GM21367 (cell line): Measurements from ENCODE around the gene TNPO2.
"Not testable (repeated sequence)": the region's sequence is repeated elsewhere in the genome, so short reads cannot be mapped to it uniquely, and the experiment has no call there.

Source experiments
- ATAC-seq: cut with Tn5 transposase; IDR thresholded peaks from one replicate; pipeline ENCODE4 v1.9.1; 2021; ENCODE audit not compliant: unreplicated experiment

Gene TNPO2

GRCh38 chr19:12678039-12678438 lies 45.7 kb downstream of the TNPO2 start:
- ATAC-seq: not testable (repeated sequence)

GRCh38 chr19:12676928-12677327 lies 46.8 kb downstream of the TNPO2 start:
- ATAC-seq: no peak

- ATAC-seq: no peak
These were observed 47.3 kb downstream of the TNPO2 start for GRCh38 chr19:12676384-12676792.

- no peak for ATAC-seq
These were observed 47.8 kb downstream of the TNPO2 start for GRCh38 chr19:12675940-12676339.

GRCh38 chr19:12675399-12675798 lies 48.3 kb downstream of the TNPO2 start:
- no peak for ATAC-seq

- ATAC-seq: no peak
These were observed 51.0 kb downstream of the TNPO2 start for GRCh38 chr19:12672744-12673143.

- no peak for ATAC-seq
These were observed 53.4 kb downstream of the TNPO2 start for GRCh38 chr19:12670159-12670928.

GRCh38 chr19:12669270-12670158 lies 54.2 kb downstream of the TNPO2 start:
- no peak for ATAC-seq

GRCh38 chr19:12668932-12669269 lies 54.8 kb downstream of the TNPO2 start:
- ATAC-seq: no peak

- ATAC-seq: no peak
These were observed 55.4 kb downstream of the TNPO2 start for GRCh38 chr19:12668346-12668745.

- ATAC-seq: no peak
These were observed 55.9 kb downstream of the TNPO2 start for GRCh38 chr19:12667731-12668302.

- no peak for ATAC-seq
These were observed 57.3 kb downstream of the TNPO2 start, which contains the start of the genes MAN2B1 and WDR83 for GRCh38 chr19:12666265-12667048. Gene MAN2B1 (minus strand): TSS chr19:12666742. CDS start chr19:12666701, 41 bp downstream. Gene WDR83 (plus strand): TSS chr19:12666807. CDS start chr19:12669791, 2,984 bp downstream.

- ATAC-seq: no peak
These were observed 58.0 kb downstream of the TNPO2 start for GRCh38 chr19:12665671-12666264.

GRCh38 chr19:12665281-12665573 lies 58.5 kb downstream of the TNPO2 start:
- no peak for ATAC-seq

- ATAC-seq: no peak
These were observed 59.1 kb downstream of the TNPO2 start for GRCh38 chr19:12664406-12665280.

- no peak for ATAC-seq
These were observed 62.8 kb downstream of the TNPO2 start for GRCh38 chr19:12660980-12661379.

GRCh38 chr19:12657966-12658365 lies 65.8 kb downstream of the TNPO2 start:
- no peak for ATAC-seq

GRCh38 chr19:12656899-12657571 lies 66.7 kb downstream of the TNPO2 start:
- ATAC-seq: no peak

GRCh38 chr19:12655546-12655945 lies 68.2 kb downstream of the TNPO2 start:
- no peak for ATAC-seq
